SK-N-SH (cell line): Measurements from ENCODE around the gene NCDN.

Source experiments
- CTCF ChIP-seq: fragments of 200-600 bp; sonication (generic); IDR thresholded peaks from 2 replicates; pipeline ENCODE4 v1.6.1; 2017; ENCODE audit warnings: antibody characterized with exemption, mild to moderate bottlenecking, moderate library complexity
- EZH2phosphoT487 ChIP-seq: fragments of 200-600 bp; sonication (generic); IDR thresholded peaks from 2 replicates; pipeline ENCODE4 v1.6.1; 2017; ENCODE audit warnings: low read depth, mixed run types, mild to moderate bottlenecking, antibody characterized with exemption, moderate library complexity, borderline replicate concordance
- FOXM1 ChIP-seq: IDR thresholded peaks from 2 replicates; pipeline ENCODE4 v1.4.0; 2012; ENCODE audit warnings: low read depth, mild to moderate bottlenecking
- MXI1 ChIP-seq: IDR thresholded peaks from 2 replicates; pipeline ENCODE4 v1.6.1; 2012; ENCODE audit warnings: mild to moderate bottlenecking, low read depth, low read length, improper control_type of control experiment
- PBX3 ChIP-seq: IDR thresholded peaks from 2 replicates; pipeline ENCODE4; 2012
- POLR2AphosphoS5 ChIP-seq: IDR thresholded peaks from 2 replicates; pipeline ENCODE4 v1.6.1; 2012; ENCODE audit warnings: low read depth, low read length
- RAD21 ChIP-seq: IDR thresholded peaks from 2 replicates; pipeline ENCODE4 v1.6.1; 2012; ENCODE audit warnings: mild to moderate bottlenecking, low read length
- RCOR1 ChIP-seq: fragments of 150-350 bp; IDR thresholded peaks from 2 replicates; pipeline ENCODE4 v1.6.1; 2017; ENCODE audit warnings: antibody characterized with exemption, low read length
- REST ChIP-seq: IDR thresholded peaks from 2 replicates; pipeline ENCODE4 v1.6.1; 2012; ENCODE audit warnings: mild to moderate bottlenecking, low read depth, low read length, moderate library complexity
- TAF1 ChIP-seq: IDR thresholded peaks from 2 replicates; pipeline ENCODE4 v1.6.1; 2012; ENCODE audit warnings: low read depth, mild to moderate bottlenecking, low read length, moderate library complexity, borderline replicate concordance
- TF ChIP-seq, protein P1 (sequence below): IDR thresholded peaks from 2 replicates; pipeline ENCODE4 v1.4.0; 2012; ENCODE audit warnings: low read depth, borderline replicate concordance

DNA sequence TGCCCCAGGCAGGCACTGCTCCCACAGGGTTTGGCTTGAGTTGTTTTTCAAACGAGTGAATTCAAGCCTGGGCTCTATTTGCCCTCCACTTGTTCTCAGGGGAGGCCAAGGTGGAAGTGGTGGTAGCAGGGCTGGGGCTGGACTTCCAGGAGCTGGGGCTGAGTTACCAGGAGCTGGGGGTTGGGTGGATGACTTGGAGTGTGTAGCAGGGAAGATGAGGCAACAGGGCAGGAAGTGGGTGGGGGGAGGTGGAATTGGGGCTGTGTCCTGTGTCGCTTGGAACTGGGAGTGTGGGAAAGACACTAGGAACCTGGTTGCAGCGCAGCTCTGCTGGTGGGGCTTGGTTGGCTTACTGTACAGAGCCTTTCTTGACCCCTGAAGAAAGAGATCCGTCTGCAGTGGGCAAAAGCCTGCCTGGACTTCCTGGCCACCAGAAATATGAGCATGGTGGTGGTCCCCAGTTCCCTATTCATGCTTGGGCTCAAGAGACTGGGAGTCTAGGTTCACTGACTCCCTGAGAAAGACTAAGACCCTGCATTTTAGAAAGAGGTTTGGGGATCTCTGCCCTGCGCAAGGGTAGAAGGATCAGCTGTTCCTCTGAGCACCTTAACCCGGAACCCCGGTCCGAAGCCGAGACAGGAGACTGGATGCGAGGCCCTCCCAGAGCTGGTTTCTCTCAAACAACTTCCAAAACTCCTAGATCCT lies 18.6 kb downstream of the NCDN start:
- TF ChIP-seq CTCF, result no peak
- TF ChIP-seq EZH2phosphoT487, result no peak
- TF ChIP-seq POLR2AphosphoS5, result no peak
- no peak for TF ChIP-seq RCOR1
- TF ChIP-seq REST, result no peak
- TF ChIP-seq TAF1, result no peak
- TF ChIP-seq PBX3, result no peak
- TF ChIP-seq RAD21, result no peak
- TF ChIP-seq MXI1, result no peak
- TF ChIP-seq, protein P1, sequence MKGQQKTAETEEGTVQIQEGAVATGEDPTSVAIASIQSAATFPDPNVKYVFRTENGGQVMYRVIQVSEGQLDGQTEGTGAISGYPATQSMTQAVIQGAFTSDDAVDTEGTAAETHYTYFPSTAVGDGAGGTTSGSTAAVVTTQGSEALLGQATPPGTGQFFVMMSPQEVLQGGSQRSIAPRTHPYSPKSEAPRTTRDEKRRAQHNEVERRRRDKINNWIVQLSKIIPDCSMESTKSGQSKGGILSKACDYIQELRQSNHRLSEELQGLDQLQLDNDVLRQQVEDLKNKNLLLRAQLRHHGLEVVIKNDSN, result no peak
- no peak for TF ChIP-seq FOXM1
